Measurements from ENCODE around the gene CHKB.
"Not testable (repeated sequence)": the region's sequence is repeated elsewhere in the genome, so short reads cannot be mapped to it uniquely, and the experiment has no call there.

Gene CHKB

GRCh38 chr22:50548921-50549790 lies 33.5 kb downstream of the CHKB start:
- no peak for DNase-seq (ENCODE audit: low read depth in 2 of 2)

DNA sequence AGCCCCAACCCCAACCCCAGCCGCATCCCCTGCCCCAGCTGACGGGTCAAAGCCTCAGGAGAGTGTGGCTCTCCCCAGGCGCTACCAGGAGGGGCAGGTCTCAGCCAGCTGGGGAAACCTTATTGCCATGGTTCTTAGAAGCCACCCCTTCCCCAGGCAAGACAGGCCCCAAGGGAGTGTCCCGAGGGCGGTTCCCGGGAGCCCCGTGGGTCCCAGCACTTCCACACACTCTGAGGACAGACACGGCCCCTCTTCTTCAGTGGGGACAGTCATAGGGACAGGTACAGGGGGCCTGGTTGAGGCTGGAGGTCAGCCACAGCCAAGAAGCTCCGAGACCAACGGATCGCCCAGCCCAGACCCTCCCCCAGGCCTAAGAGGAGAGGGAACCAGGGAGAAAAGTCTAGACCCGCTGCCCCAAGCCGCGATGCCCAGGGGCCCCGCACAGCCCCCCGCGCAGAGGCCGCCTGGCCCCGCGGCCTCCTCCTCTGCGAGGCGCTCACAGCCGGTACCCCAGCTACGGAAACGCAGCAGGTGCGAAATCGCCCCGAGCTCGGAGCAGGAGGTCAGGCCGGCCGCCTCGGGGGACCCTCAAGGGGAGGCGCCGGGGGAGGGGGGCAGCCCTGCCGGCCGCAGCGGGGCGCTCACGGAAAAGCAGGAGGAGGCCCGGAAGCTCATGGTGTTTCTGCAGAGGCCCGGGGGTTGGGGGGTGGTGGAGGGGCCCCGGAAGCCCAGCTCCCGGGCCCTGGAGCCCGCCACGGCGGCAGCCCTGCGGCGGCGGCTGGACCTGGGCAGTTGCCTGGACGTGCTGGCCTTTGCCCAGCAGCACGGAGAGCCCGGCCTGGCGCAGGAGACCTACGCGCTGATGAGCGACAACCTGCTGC lies 34.4 kb downstream of the CHKB start:
- no peak for DNase-seq (ENCODE audit: low read depth in 2 of 2)

DNA sequence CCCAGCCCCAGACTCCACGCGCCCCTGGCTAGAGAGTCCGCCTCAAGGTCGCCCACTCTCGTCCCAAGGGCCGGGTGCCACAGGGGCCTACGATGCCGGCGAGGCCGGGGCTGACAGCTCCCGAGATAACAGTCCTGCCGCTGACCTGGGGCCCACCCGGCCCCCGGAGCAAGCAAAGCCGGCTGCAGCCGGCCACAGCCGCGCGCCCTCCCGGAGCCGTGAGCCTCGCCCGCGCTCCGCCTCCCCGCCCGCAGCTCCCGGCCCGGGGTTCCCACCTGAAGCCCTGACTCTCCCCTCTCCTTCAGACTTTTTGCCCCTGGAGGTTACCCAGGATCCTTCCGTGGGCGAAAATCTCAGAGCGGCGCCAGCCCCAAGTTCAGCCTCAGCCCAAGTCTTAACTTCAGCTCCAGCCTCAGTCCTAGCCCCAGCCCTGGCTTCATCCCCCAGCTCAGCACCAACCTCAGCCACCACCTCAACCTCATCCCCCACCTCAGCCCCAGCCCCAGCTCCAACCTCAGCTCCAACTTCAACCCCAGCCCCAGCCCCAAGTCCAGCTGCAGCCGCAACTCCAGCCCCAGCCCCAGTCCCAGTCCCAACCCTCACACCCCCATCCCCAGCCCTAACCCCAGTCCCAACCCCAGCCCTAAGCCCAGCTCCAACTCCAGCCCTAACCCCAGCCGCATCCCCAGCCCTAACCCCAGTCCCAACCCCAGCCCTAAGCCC lies 35.2 kb downstream of the CHKB start:
- no peak for DNase-seq (ENCODE audit: low read depth in 2 of 2)

DNA sequence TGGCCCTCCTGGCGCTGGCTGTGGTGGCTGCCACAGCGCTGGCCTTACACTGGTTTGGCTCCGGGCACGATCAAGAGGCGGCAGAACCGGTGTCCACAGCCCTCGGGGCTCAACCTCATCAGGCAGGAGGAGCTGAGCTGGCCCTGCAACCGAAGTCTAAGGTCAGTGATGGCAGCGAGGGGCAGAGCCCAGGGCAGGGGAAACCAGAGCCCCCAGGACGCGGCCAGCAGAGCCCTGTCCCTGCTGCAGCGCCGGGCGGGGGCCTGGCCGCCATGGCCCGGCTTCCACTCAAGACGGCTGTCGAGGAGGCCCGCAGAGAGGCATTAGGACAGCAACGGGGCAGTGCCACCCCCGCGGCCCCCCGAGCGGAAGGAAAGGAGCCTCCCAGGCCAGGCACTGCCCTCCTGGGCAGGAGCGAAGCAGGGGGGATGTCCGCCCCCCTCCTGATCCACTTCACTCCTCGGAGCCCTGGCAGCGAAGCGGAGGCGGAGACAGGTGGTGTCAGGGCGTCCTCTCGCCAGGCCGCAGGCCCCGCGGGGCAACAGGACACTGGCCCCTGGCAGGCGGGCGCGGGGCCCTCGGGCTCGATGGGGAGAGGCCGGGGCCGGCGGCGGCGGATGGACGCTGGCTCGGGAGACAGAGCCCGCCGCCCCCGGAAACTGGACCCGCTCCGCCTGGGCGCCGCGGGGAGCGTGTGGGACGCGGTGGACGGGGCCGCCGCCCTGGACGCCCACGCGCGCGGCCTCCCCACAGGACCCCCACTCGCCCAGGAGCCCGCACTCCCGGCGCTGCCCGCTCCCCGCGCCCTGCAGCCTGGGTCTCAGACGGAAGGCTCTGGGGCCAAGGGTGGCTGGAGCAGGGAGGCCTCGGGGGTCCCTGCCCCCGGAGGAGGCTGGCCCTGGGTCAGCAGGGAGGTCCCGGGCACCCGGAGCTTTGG lies 36.1 kb downstream of the CHKB start:
- no peak for DNase-seq (ENCODE audit: low read depth in 2 of 2)

- no peak for DNase-seq (ENCODE audit: low read depth in 2 of 2)
These were observed 36.9 kb downstream of the CHKB start, which contains the start of gene KLHDC7B for GRCh38 chr22:50545522-50546325. Gene KLHDC7B (plus strand): TSS chr22:50545899. CDS start chr22:50546244, 345 bp downstream.

- DNase-seq (ENCODE audit: low read depth in 2 of 2), result no peak
These were observed 37.8 kb downstream of the CHKB start for GRCh38 chr22:50544746-50545253.

- peak; percentile 62 to 79 for DNase-seq (ENCODE audit: low read depth in 2 of 2)
These were observed 38.4 kb downstream of the CHKB start for GRCh38 chr22:50544078-50544745.

DNA sequence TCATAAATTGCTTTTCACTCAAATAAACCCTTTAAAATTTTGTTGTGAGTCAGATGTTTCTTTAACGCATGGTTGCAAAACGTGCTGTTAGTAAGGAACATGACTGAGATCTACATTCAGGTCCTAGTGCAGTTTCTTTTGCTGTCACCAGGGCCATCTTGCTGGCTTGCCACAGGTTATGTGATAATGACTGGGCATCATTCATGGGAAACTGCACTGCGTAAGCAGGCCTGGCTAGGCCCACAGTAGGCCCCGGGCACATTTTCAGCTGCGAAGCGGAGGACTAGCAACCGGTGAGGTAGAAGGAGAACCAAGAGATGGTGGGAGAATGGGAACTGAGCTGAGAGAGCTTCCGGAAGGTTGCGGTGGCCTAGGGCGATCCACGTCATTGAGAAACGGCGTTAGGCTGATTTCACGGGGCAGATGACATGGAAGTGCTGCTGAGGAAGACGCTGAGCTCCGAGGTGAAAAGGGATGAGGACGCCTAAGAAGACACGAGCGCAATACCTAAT lies 40.2 kb downstream of the CHKB start:
- DNase-seq (ENCODE audit: low read depth in 2 of 2), result no peak

DNA sequence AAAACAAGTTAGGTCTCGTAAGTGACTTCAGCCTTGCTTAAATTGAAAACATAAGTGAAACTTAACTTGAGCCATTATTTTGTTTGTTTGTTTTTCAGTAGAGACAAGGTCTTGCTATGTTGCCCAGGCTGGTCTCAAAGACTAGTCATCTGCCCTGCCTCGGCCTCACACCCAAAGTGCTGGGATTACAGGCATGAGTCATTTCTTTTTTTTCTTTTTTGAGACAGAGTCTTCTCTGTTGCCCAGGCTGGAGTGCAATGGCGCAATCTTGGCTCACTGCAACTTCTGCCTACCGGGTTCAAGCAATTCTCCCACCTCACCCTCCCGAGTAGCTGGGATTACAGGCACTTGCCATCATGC lies 41.0 kb downstream of the CHKB start:
- not testable (repeated sequence) for DNase-seq (ENCODE audit: low read depth in 2 of 2)

DNA sequence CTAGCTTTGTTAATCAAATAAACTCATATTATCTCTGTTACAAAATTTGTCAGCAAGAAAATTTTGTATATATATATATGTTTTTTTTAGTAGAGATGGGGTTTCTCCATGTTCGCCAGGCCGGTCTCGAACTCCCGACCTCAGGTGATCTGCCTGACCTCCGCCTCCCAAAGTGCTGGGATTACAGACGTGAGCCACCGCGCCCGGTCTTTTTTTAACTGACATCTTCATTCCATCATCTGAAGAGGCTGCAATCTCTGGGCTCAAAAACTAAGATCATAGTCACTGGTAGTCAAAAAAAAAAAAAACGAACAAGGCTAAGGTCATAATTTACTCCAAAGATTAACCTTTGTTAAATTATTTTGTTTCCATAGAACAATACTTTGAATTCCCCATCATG lies 42.3 kb downstream of the CHKB start:
- DNase-seq (ENCODE audit: low read depth in 2 of 2), result no peak

GRCh38 chr22:50537765-50538164 lies 44.9 kb downstream of the CHKB start:
- DNase-seq (ENCODE audit: low read depth in 2 of 2), result no peak

- no peak for DNase-seq (ENCODE audit: low read depth in 2 of 2)
These were observed 46.4 kb downstream of the CHKB start for GRCh38 chr22:50536226-50536625.

DNA sequence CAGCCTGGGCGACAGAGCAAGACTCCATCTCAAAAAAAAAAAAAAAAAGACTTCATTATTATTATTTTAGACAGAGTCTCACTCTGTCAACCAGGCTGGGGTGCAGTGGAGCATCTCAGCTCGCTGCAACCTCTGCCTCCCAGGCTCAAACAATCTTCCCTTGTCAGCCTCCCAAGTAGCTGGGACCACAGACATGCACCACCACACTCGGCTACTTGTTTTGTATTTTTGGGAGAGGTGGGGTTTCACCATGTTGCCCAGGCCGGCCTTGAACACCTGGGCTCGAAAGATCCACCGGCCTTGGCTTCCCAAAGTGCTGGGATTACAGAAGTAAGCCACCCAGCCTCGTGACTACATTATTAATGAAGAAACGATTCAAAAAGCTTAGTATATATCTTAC lies 47.5 kb downstream of the CHKB start:
- DNase-seq (ENCODE audit: low read depth in 2 of 2), result no peak

GRCh38 chr22:50533856-50534711 lies 48.6 kb downstream of the CHKB start:
- not testable (repeated sequence) for DNase-seq (ENCODE audit: low read depth in 2 of 2)

DNA sequence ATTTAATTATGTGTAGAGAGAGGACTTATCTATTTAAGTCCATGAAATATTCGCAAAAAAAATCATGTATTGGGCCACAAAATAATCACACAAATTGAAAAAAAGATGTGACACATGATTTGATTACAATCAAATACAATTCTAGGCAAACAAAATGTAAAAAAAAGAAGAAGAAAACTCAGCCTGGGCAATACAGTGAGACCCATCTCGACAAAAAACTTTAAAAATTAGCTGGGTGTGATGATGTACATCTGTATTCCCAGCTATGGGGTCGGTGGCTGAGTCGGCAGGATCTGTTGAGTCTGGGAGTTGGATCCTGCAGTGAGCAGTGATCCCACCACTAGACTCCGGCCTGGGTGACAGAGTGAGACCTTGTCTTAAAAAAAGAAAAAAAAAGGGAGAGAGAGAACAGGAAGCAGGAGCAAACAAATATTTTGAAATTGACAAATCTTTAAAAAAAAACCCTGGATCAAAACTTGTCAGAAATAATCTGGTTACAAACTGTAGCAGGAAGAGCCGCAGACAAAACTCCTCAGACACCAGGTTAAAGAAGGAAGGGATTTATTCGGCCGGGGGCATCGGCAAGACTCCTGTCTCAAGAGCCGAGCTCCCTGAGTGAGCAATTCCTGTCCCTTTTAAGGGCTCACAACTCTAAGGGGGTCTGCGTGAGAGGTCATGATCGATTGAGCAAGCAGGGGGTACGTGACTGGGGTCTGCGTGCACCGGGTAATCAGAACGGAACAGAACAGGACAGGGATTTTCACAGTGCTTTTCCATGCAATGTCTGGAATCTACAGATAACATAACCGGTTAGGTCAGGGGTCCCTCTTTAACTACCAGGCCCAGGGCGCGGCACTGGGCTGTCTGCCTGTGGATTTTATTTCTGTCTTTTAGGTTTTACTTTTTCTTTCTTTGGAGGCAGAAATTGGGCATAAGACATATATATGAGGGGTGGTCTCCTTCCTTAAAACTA lies 49.5 kb downstream of the CHKB start:
- no peak for DNase-seq (ENCODE audit: low read depth in 2 of 2)

- DNase-seq (ENCODE audit: low read depth in 2 of 2), result no peak
These were observed 50.5 kb downstream of the CHKB start for GRCh38 chr22:50531962-50532674.

All from stimulated activated CD4-positive, alpha-beta T cell treated with anti-CD3 and anti-CD28 coated beads, Interleukin-12 subunit alpha, Interleukin-12 subunit beta, amount 100 ng/mL, for 24 hours (primary cell).